GM18519 (cell line): ENCODE results near the gene ANGEL2.
"Not testable (repeated sequence)": the region's sequence is repeated elsewhere in the genome, so short reads cannot be mapped to it uniquely, and the experiment has no call there.

Source experiments
- ATAC-seq: cut with Tn5 transposase; IDR thresholded peaks from one replicate; pipeline ENCODE4 v1.9.1; 2021; ENCODE audit warnings: mild to moderate bottlenecking, moderate library complexity; ENCODE audit not compliant: unreplicated experiment, low FRiP score

Gene ANGEL2

DNA sequence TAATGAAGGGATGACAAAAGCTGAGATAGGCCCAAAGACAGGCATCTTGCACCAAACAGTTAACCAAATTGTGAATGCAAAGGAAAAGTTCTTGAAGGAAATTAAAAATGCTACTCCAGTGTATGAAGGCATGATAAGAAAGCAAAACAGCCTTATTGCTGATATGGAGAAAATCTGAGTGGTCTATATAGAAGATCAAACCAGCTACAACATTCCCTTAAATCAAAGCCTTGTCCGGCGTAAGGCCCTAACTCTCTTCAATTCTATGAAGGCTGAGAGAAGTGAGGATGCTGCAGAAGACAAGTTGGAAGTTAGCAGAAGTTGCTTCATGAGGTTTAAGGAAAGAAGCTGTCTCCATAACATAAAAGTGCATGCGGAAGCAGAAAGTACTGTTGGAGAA is 4.3 kb upstream of the ANGEL2 start:
- no peak for ATAC-seq

DNA sequence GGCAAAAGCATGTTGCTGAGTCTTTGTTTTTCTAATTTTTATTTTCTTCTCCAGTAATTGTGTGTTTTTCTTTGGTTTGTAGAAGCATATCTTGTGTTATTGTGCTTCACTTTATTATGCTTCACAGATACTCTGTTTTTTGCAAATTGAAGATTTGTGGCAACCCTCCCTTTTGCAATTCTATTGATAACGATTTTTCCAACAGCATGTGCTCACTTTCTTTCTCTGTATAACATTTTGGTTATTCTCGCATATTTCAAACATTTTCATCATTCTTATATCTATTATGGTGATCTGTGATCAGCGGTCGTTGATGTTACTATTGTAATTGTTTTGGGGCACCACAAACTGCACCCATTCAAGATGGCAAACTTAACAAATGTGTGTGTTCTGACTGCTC is 3.8 kb upstream of the ANGEL2 start:
- ATAC-seq: no peak

DNA sequence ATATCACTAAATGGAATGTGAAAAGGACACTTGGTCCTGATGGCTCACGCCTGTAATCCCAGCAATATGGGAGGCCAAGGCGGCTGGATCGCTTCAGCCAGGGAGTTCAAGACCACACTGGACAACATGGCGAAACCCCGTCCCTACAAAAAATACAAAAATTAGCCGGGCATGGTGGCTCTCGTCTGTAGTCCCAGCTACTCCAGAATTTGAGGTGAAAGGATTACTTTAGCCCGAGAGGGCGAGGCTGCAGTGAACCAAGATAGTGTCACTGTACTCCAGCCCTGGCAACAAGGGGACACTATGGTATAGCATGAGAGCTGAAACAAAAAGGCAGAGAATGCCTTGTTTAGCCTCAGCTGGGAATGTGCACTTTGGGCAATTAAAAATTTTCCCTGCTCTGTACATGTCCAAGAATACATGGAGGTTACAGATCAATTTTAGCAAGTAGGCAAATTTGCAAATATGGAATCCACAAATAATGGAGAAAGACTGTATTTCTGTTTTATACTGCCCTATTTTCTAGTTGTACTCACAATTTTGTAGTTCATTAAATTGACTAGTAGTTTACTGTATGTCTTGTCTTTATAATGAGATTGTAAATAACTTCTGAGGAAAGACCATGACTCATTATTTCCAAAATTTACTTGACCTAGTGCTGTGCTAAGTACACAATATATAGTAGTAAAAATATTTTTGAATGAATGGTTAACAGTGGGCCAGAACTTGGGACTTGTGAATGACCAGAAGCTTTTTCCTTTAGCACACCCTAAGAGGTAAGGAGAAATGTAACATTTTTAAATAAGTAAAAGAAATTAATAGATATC is 2.0 kb upstream of the ANGEL2 start:
- ATAC-seq: no peak

DNA sequence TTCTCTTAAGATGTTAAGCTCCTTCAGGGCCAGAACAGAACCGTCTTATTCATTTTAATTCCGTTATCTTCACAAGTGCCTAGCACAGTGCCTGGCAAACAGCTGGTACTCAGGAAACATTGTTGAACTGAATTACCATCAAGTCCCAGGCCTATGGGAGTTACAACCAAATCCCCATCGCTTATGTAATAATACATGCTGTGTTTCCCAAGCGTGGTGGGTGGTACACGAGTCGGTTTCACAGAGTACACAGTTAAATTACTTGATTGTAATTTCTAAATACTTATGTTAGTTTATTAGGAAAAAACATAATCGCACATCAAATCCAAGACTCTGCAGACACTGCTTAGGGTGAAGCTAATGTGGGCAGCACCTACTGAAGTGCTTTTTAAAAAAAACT is 1.0 kb downstream of the ANGEL2 start:
- no peak for ATAC-seq

DNA sequence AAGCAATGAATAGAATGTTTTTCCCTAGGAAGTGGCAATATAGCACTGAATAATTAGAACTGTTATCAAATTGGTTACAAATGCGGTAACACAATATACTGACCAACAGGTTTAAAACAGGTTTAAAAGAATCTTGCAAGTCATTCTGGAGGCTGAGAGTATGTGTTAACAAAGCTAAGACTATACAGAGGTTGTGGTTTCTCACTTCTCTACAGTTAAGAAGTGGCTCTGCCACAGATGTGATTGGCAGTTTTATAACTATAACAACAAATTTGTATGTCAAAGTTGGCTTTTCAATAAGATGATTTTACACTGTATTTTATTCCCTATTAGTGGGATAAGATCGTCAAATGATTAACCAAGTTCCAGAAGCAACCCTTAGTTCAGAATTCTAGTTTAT is 7.1 kb downstream of the ANGEL2 start:
- ATAC-seq: peak; percentile 86

DNA sequence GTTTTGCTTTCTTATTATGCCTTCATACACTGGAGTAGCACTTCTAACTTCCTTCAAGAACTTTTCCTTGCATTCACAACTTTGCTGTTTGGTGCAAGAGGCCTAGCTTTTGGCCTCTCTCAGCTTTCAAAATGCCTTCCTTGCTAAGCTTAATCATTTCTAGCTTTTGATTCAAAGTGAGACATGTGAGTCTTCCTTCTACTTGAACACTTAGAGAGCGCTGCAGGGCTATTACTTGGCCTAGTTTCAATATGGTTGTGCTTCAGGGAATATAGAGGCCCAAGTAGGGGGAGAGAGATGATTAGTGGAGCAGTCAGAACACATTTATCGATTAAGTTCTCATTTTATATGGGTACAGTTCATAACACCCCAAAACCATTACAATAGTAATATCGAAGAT is 12.4 kb downstream of the ANGEL2 start:
- no peak for ATAC-seq

DNA sequence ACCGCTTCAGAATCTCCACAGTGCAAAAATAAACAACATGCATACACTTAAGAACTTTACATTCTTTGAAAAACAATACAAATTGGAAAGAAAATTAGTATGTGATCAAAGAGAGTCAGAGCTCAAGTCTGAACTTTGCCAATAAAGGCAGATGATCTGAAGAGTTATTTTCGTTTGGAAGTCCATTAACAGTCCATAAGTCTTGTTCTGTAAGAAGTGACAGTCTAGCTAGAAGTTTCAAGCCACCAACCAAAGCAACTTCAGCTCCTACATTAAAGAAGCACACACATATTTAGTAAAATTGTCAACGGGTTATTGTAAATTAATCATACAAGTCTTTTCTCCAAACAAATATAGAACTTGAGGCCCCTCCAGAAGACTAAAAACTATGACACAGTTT is 20.7 kb downstream of the ANGEL2 start:
- ATAC-seq: no peak

DNA sequence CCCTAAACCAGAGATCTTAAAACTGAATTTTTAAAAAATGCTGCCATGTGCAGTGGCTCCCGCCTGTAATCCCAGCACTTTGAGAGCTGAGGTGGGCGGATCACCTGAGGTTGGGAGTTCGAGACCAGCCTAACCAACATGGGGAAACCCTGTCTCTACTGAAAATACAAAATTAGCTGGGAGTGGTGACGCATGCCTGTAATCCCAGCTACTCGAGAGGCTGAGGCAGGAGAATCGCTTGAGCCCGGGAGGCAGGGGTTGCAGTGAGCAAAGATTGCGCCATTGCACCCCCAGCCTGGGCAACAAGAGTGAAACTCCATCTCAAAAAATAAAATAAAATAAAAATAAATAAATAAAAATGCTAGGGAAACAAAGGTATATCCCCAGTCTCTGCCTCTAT is 21.7 kb downstream of the ANGEL2 start:
- not testable (repeated sequence) for ATAC-seq

DNA sequence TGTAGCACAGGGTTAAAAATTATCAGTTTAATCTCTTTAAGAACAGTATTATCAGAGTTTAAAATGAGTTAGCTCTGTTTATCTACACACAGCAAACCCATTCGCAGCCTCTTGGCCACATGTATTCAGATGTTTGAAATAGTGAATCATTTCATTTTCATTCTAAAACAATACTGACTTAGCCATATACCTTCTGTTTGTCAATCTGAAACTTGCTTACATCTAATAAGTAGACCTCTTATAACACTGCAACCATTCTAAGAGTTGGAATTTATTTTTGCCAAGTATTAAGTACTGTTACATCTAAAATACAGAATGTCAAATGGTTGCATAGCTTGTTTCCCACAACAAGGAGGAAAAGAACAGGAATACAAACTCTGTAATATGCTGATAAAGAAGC is 25.4 kb downstream of the ANGEL2 start:
- ATAC-seq: no peak

DNA sequence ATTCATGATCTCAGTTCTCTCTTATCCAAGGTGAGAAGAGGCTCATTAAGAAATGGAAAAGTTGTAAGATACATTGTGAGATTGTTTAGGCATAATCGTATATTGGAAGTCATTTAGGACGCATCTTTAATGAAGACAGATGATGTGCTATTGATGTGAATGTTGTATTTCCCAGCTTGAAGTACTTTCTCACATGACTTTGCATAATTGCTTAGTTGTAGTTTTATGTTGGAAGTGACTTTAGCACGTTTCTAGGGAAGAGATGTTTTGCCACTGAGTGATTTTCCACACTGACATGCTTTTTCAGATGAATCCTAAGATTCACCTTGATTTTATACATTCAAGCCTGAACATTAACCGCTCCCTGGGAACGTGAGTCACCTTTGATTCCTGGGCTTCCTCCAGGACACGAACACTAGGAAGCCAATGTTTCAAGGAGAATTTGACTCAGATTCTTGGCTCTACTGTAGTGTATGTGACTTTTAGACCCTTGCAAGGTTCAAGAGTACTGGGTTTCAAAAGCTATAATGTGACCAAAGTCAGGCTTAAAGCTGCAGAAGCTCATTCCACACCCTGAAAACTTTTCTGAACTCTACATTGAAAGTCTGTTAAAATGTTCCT is 27.9 kb downstream of the ANGEL2 start:
- no peak for ATAC-seq

DNA sequence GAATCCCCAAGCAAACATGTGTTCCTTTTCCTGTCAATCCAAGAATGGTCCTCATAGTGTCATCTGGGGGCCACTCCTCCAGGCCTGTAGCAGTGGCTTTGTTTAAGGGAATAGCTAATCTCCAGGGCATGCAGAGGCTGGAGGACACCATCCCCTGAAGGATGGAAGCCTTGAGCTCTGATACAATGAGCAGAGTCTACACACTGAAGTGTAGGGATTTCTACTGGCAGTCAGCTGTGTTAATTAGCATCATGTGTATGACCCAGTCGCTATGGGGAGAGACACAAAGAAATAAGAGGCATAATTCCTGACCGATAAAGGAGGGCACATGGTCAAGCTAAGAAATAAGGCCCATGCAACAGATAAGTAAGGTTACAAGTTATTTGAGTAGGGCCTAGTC is 29.1 kb downstream of the ANGEL2 start:
- ATAC-seq: no peak

DNA sequence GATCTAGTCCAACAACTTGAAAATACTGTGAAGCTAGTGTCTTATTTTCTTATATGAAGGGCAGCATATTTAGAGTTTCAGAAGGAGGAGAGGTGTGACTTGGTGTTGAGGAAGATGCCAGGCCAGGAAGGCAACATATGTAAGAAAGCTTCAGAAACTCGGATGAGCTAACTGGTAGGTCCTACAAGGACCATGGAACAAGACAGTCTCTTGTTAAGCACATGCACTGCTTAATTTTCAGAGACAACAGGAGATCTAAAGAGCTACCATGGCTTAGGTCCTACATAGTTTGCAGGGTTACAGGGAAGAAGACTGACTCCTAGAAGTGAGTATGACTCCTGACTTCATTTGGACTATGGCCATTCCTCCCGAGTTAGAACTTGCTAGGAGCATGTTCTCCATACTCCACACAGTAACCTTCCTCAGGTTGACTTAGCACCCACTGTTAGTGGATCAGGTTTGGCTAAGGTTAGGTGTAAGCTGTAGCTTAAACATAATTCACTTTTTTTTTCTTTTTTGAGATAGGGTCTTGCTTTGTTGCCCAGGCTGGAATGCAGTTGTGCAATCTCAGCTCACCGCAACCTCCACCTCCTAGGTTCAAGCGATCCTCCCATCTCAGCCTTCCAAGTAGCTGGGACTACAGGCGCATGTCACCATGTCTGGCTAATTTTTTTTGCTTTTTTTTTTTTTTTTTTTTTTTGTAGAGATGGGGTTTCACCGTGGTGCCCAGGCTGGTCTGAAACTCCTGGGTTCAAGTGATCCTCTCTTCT is 31.0 kb downstream of the ANGEL2 start:
- no peak for ATAC-seq

DNA sequence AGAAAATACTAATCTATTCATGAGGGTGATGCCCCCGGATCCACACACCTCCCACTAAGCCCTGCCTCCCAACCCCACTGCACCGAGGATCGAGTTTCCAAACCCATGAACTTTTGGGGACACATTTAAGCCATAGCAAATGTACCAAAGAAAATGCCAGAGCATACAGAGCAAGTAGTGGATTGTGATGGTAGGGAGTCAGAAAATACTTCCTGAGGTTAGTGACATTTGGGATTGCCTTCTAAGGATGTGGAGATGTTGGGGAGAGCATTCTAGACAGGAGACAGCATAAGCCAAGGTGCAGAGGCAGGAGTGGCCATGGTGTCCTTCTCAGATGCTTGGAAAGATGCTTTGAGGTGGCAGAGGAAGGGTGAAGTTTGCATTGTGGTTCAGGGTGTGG is 32.2 kb downstream of the ANGEL2 start:
- ATAC-seq: no peak

DNA sequence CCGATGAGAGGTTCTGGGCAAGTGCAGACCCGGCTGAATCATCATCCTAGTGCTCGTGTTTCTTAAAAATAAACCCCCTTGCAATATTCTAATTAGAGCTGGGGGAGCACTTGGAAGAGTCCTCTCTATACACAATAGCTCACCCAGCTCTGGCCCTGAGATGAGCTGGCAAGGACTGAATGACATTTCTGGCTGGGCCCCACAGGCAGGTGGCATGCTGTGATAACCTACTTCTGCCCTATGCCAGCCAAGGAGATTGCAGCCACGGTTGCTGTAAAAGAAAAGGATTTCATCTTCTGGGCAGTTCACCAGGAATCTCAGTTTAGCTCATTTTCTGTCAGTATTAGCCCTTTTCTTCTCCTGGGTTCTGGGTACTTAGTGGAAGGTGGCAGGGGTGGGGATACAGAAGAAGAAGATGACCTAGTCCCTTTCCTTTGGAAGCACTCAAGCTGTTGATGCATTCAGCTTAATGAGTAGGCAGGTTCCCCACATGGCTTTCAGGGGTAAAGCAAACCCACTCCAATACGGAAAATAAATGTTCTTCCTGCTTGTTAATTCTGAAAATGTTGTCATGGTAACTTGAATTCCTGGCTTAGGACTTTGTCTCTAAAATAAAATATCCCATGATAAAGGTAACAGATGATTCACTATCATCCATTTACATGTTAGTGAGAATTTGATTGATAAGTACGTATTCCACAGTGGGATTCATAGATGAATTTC is 33.1 kb downstream of the ANGEL2 start:
- no peak for ATAC-seq

DNA sequence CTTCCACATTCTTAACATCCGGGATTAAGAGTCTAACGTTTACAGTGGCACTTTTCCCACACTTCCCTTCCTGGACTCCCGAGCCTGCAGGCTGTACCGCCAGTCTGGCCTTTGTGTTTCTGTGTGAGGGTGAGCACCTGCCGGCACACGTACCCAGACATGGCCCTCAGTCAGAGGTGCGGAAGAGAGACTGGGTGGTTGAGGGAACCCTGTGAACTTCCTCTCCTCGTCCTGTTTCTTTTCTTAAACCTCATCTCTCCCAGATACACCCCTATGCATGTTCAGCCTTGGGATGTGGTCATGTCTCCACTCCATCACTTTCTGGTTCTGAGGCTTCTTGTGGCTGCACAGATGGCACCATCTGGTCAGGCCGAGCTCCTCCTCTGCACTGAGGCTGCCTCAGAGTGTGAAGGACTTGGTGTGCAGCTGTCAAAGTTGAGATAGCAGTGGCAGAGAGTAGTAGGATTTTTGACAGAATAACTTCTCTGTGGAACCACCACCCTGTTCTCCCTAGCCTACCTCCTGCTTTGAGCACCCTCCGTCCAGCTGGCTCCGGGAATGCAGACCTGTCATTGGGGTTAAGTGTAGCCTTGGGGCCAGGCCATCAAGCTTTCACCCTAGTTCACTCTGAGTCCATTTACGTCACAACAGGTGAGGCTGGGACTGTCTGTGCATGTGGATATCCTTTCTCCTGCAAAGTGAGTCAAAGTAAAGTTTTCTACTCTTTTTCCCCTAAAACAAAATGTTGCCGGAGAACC is 33.9 kb downstream of the ANGEL2 start:
- peak; percentile 44 for ATAC-seq

DNA sequence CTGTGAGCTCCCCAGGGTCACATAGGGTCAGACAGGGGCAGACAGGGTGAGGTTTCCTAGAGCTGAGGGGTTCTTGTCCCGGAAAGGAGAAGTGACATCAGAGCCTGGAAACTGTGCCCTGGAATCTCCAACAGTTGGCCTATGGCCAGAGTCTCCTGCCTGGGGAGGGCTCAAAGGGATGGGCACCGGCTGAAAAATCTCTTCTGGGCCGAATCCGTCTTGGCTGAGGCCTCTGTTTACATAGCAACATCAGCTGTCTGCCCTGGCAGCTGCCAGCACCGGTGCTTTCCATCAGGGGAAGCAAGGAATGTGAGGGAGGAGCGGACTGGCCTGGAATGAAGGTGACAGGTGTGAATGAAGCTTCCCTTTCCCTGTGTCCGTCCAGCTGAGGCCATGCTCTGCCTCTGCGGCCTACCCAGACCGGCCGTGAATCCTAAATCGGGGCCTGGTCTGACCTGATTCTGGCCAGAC is 34.6 kb downstream of the ANGEL2 start:
- ATAC-seq: no peak

DNA sequence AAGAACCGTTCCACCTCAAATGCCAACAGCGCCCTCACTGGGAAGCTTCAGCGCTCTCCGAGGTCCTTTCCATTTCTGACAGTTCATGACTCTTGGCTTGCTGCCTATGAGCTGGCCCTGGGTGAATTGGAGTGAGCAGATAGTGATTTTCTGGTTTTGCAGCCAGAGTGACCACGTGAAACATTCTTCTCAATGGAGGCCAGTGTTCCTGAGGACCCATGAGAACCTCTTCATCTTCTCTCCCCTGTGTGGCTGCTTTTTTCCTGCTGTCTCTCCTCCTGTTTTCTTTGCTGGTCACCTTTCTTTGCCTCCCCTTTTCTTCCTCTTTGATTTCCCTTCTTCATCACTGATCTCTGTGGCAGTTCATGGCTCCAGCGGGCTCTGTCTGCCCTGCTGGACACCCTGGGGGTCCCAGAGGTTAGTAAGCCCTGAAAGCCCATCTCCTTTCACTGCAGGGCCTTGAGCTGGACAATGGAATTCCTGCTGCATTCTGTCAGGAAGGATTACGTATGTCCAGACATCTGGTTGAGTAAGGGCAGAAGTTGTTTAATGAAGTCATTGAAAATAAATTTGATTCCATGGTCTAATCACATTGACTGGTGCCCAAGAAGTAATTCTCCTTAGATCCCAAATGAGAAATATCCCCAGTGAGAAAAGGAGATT is 35.4 kb downstream of the ANGEL2 start:
- ATAC-seq: no peak

DNA sequence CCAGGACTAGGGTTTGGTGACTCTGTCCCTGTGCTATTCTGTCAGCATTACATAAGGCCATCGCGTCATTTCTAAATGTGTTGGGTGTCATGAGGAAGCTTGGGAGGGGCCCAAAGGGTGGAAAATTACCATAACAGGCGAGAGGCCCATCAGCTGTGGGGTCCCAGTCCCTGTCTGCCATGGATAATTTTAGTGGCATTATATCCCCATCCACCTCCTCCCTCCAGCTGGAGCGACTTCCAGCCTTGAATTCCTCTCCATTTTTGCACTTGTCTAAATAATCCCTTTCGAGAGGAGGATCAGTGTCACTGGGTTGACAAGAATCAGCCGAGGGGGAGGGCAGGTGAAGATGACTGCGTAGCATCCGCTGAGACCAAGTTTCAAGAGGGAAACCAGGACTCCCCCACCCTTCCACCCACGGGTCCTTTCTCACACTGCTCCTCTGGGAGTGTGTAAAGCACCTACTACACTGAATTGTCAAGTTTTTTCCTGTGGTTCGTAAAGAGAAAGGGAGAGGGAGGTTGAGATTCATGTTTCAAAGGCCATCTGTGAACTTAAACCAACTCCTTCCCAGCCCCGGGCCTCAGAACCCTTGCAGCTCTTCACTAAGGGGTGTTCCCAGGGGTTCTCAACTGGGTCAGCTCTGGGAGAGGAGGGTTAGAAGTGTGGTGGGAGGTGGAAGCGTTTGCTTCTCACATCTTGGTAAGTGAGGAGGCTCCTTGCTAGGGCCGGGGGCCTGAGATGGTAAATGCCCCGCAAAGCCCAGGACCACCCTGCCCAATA is 36.1 kb downstream of the ANGEL2 start:
- ATAC-seq: peak; percentile 52
